Stimulated activated CD4-positive, alpha-beta T cell treated with anti-CD3 and anti-CD28 coated beads, TNF-alpha, amount 100 ng/mL, for 4 hours (primary cell): ENCODE data around the gene ARPIN.
"Not testable (repeated sequence)": the region's sequence is repeated elsewhere in the genome, so short reads cannot be mapped to it uniquely, and the experiment has no call there.

Experiments used
- DNase-seq, 3 experiments: peaks; one replicate each; pipeline ENCODE4 v3.0.0-alpha.2; 2020; ENCODE audit warnings: low read depth in 3 of 3

Gene ARPIN

GRCh38 chr15:89912674-89913396 is at the start of gene ARPIN:
ARPIN (minus strand) TSS chr15:89912952; CDS start chr15:89912835, 117 bp downstream.
- DNase-seq: no peak

GRCh38 chr15:89958107-89958805 is 45.5 kb upstream of the ARPIN start:
- DNase-seq: no peak

- not testable (repeated sequence) for DNase-seq
These were observed 42.8 kb upstream of the ARPIN start for GRCh38 chr15:89955449-89955998.

GRCh38 chr15:89954541-89954940 is 41.8 kb upstream of the ARPIN start:
- DNase-seq: no peak

- DNase-seq: no peak
These were observed 36.0 kb upstream of the ARPIN start for GRCh38 chr15:89948796-89949195.

GRCh38 chr15:89947385-89947784 is 34.6 kb upstream of the ARPIN start:
- DNase-seq: no peak

GRCh38 chr15:89946681-89947299 is 34.0 kb upstream of the ARPIN start:
- DNase-seq: no peak

- DNase-seq: not testable (repeated sequence)
These were observed 31.0 kb upstream of the ARPIN start for GRCh38 chr15:89943721-89944120.

- DNase-seq: no peak
These were observed 27.2 kb upstream of the ARPIN start for GRCh38 chr15:89939910-89940309.

GRCh38 chr15:89939377-89939776 is 26.6 kb upstream of the ARPIN start:
- not testable (repeated sequence) for DNase-seq

- no peak for DNase-seq
These were observed 24.9 kb upstream of the ARPIN start for GRCh38 chr15:89937365-89938350.

- DNase-seq: no peak
These were observed 24.1 kb upstream of the ARPIN start for GRCh38 chr15:89936786-89937265.

GRCh38 chr15:89936051-89936785 is 23.5 kb upstream of the ARPIN start:
- no peak for DNase-seq

GRCh38 chr15:89932880-89933279 is 20.1 kb upstream of the ARPIN start:
- DNase-seq: no peak

- DNase-seq: no peak
These were observed 15.7 kb upstream of the ARPIN start for GRCh38 chr15:89928421-89928820.

- DNase-seq: no peak
These were observed 13.4 kb upstream of the ARPIN start for GRCh38 chr15:89926158-89926557.

GRCh38 chr15:89917442-89918101 is 4.8 kb upstream of the ARPIN start:
- DNase-seq: no peak

GRCh38 chr15:89916660-89917059 is 3.9 kb upstream of the ARPIN start:
- no peak for DNase-seq

GRCh38 chr15:89912145-89912673 is 543 bp downstream of the ARPIN start:
- DNase-seq: no peak
